IPS-18c (cell line): ENCODE data around the gene ATP2B1.

ENCODE experiments used
- H3K4me3 ChIP-seq: 2 replicates; pipeline ENCODE4 v1.7.0; 2013; ENCODE audit warnings: low read depth, mild to moderate bottlenecking, low read length, moderate library complexity; ENCODE audit not compliant: insufficient read depth
- H3K9me3 ChIP-seq: one replicate; pipeline ENCODE4 v1.6.1; 2013; ENCODE audit warnings: mild to moderate bottlenecking, low read length, moderate library complexity; ENCODE audit not compliant: control insufficient read depth, insufficient read depth

ATP2B1 gene

GRCh38 chr12:89544022-89544421, 164.6 kb downstream of the ATP2B1 start:
- no peak overlapping the region for H3K4me3 ChIP-seq
- H3K9me3 ChIP-seq, result no peaks in the 10 kb centered on the region

- no peak overlapping the region for H3K4me3 ChIP-seq
Observed at GRCh38 chr12:89542912-89543592, 165.6 kb downstream of the ATP2B1 start.

GRCh38 chr12:89542236-89542635, 166.4 kb downstream of the ATP2B1 start:
- Histone ChIP-seq H3K4me3 (no peak overlapping the region), H3K9me3 (no peaks in the 10 kb centered on the region)

More at GRCh38 chr12:89542912-89543592, 165.6 kb downstream of the ATP2B1 start:
- H3K9me3 ChIP-seq, result no peaks in the 10 kb centered on the region

GRCh38 chr12:89540586-89540985, 168.1 kb downstream of the ATP2B1 start:
- no peaks in the 10 kb centered on the region for H3K9me3 ChIP-seq
- no peak overlapping the region for H3K4me3 ChIP-seq

GRCh38 chr12:89539426-89540223, 169.0 kb downstream of the ATP2B1 start:
- H3K9me3 ChIP-seq, result no peaks in the 10 kb centered on the region
- no peak overlapping the region for H3K4me3 ChIP-seq

- Histone ChIP-seq H3K9me3 (no peaks in the 10 kb centered on the region), H3K4me3 (no peak overlapping the region)
Observed at GRCh38 chr12:89538897-89539296, 169.7 kb downstream of the ATP2B1 start.
